GM19351 (cell line): ENCODE data around the gene ITFG2.

Experiments used
- ATAC-seq: cut with Tn5 transposase; IDR thresholded peaks from one replicate; pipeline ENCODE4 v1.9.1; 2021; ENCODE audit warnings: mild to moderate bottlenecking, moderate library complexity; ENCODE audit not compliant: unreplicated experiment

ITFG2 gene

DNA sequence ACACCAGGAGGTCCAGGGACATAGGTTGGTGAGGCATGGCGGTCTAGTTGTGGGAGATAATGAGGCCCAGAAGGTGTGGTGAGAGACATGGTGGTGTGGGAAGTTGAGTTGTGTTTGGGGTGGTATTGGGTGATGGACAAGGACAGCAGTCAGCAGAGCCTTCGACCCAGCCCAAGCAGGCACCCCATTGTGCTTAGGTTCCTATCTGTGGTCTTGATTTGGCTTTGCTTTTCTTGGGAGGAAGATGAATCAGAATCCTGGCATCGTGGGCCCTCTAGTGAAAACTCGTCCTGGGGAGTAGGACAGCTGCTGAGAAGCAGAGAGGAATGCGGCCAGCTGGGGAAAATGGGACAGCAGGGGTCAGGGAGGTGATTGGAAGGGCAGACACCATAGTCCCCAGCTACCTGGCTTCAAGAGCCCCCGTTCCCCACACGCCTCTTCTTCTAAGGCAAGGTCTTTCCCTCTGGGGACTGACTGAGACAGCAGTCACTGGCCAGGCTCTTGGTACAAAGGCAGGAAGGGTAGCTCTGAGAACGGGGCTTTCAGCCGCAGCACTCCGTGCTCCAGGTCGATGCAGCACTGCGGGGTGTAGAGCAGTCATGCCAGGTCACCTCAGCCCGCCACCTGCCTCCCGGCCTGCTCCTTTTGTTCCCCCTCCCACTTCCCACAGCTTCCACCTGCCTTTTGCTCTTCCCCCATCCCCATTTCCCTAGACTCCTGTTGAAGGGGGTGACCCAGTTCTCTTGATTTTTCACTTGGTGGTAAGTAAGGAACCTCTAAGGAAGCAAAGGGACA, 14.4 kb downstream of the ITFG2 start:
- no peak for ATAC-seq

DNA sequence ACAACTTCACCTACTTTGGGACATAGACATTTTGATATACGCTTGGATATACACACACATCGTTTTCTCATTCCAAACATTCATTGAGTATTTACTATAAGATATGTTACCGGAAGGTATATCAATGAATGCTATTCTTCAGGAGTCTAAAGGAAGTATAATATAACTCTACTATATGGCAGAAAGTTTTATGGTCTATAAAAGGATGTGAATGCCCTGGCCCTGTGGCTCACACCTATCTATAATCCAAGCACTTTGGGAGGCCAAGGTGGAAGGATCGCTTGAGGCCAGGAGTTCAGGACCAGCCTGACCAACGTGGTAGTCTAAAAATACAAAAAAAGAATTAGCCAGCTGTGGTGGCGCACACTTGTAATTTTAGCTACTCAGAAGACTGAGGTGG, 16.8 kb downstream of the ITFG2 start:
- no peak for ATAC-seq

DNA sequence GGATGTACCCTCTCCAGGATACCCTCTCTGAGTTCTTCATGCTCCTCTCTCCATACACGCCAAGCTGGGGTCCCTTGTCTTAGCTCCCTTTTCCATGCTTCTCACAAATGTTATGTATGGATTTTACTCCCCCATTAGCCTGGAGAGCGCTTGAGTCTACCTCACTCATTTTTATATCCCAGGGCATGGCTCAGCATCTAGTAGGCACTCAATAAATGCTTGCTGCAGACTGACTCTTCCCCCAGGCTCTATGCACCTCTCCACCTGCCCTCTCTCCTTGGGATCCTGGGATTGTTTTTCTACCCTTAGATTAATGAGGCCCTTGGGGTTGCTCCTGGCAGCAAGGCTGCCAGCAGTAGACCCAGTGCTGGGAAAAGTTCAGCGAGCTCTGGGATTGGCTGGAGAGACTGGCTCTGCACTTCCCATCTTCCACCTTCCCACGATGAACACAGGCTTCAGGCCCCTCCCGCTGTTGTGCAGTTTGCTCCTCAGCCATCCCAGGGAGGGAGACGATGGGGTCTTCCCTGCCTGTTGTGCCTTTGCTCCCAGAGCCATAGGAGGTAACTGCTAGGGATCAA, 20.2 kb downstream of the ITFG2 start:
- no peak for ATAC-seq

DNA sequence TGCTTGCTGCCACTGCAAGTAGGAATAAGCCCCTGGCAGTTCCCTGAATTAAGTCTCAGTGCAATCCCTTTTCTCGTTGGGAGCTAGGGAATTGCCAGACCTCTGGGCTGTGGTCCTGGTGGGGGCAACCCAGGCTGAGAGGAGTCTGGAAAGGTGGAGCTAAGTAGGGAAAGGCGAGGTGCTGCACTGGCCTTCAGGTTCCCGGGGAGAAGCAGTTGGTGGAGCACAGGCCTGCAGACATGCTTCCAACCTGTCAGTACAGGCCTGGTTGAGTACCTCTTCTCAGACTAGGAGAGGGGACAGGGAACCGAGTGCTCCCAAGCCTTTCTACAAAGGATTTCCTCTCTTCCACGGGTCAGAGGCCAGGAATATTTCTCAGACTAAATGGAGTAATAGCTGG, 20.9 kb downstream of the ITFG2 start:
- ATAC-seq = no peak

DNA sequence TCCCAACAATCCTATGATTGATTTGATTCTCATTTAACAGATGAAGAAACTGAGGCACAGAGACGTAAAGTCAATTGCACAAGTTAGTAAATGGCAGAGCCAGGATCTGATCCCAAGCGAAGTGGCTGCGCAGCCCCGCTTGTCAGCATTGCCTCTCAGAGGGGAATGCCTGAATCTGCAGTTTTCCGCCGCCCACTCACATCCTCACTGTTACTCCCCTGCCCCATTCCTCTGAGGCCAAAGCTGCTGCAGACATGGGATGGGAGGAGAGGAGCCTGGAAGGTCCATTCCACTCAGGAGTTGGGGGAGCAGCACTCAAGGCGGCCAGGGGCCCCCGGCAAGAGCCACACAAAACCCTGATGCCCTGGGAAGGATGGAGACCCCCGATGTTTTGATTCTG, 21.3 kb downstream of the ITFG2 start:
- no peak for ATAC-seq

DNA sequence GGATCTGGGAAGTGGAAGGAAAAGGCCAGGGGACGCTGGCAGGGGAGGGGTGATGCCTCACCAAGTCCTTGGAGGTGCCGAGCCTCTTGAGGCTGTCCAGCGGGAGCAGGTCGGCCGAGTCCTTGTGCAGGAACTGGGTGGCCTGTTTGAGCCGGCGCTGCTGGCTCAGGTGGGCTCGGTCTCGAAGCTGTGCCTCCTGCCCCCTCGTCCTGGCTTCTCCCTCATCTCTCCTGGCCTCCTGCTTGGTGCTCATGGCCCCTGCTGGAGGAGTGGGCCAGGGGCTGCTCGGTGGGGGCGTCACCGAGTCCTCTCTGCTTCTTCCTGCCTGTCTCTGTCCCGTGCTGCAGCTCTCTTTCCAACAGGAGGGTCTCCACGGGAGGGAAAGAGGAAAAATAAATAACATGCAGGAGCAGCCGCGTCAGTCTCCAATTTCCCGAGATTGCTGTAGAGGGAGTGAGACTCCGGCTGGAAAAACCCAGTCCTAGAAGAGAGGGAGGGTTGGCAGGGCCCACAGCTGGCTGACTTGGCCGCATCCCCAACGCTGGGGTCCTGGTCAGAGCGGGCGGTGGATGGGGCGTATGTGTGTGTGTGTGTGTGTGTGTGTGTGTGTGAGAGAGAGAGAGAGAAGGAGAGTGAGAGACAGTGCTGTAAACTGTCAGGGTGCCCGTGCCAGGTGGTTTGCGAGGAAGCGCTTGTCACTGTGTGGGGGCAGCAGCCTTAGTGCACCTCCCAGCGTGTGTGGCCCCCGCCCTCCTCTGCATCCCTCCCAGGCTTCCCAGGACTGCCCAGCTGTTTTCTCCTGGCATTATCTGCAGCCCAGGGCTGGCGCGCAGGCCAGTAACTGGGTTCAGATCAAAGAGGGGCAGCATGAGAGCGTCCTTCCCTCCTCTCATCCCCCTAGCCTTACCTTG, 22.4 kb downstream of the ITFG2 start, which contains the start of gene NRIP2:
TSS of gene NRIP2 (minus strand) at position 455 of the 911 bp plus-strand sequence. CDS start at position 403, 52 bp downstream.
- ATAC-seq = no peak

DNA sequence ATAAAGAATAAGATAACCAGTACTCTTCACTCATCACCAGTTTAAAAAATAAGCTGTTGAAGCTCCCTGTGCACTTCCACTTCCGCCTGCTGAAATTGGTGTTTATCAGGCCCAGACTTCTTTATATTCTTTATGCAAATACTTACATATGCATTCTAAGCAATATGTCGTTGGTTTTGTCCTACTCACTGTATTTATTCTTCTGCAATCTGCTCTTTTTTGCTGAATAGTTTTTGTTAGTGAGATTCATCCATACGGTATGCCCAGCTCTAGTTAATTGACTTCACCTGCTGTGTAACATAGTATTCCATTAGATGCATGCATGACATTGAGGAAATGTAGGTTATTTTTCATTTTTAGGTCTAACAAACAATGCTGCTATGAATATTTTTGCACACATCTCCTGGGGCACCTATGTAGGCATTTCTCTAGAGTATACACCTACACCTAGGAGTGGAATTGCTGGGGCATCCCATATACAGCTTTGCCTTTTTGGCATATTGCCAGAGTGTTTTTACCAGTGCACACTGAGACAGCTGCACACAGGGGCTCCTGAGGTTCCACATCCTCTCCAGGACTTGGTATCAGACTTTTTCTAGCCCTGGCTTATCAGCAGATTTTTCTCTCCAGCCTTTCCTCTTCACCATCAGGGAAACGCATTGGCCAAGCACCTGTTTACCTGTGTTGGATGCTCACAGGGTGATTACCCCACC, 23.4 kb downstream of the ITFG2 start:
- no peak for ATAC-seq

DNA sequence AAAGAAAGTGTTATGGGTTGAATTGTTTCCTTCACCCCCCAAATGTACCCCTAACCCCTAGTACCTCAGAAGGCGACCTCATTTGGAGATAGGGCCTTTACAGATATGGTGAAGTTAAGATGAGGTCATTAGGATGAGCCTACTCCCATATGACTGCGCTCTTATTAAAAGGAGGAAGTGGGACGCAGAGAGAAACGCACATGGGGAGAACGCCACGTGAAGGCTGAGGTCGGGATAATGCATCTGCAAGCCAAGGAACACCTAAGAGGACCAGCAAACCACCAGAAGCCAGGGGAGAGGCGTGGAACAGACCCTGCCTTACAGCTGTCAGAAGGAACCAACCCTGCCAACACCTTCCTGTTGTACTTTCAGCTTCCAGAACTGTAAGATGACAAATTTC, 24.1 kb downstream of the ITFG2 start:
- no peak for ATAC-seq

DNA sequence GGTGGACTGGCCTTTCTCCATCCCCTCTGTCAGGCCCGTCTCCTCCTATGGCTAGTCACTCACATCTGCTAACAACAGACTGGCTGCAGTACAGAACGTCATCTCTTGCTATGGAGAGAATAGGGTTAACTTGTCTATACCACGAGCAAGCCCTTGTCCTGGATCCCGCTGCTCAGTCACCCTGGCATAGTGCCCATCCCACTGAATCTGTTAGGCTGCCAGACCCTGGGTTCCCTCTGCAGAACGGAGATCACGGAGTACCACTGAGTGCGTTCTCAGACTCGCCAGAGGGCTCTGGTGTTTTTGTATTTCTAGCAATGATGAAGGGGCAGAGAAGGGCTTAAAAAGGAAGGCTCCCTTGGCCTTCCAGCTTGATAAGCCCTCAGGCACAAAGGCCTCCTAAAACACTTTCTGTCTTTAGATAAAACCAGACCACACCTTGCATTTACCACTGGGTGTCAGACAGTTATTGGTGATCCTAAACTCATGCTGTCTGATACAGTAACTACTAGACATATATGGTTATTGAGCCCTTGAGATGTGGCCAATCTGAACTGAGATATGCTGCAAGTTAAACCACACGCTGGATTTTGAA, 28.7 kb downstream of the ITFG2 start:
- ATAC-seq = no peak

DNA sequence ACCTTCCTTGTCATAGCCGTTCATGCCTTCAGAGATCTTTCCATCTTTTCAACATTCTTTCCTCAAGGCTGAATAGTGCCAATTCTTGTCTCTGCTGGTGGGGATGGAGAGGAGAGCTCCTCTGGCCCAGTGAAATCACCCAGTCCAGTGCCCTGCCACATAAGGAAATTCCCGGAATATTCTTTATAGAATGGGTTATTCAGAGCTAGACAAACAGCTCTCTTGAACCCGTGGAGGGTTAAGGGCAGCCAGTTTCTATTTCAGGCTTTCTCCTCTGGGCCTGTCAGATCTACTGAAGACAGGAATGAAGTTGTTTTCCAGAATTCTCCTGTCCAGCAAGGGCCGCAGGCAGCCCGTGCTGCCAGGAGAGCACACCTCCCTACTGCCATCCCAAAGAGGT, 30.5 kb downstream of the ITFG2 start:
- ATAC-seq = no peak

DNA sequence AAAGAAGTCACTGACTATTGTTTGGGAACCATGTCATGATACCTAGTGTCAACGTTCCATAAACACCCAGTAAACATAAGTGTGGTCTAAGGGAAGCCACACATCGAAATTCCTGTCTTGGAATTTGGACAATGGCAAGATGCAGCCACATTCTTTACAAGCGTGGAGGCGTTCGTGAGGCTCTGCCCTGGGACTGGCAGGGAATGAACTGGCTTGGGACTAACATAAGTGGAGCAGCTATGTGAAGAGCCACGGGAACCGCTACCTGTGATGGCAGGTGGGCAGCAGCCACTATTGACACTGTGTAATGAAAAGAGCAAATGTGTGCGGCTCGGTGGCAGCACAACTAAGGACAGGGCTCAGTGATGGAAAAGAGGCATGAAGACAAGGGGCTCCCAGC, 32.3 kb downstream of the ITFG2 start:
- no peak for ATAC-seq

DNA sequence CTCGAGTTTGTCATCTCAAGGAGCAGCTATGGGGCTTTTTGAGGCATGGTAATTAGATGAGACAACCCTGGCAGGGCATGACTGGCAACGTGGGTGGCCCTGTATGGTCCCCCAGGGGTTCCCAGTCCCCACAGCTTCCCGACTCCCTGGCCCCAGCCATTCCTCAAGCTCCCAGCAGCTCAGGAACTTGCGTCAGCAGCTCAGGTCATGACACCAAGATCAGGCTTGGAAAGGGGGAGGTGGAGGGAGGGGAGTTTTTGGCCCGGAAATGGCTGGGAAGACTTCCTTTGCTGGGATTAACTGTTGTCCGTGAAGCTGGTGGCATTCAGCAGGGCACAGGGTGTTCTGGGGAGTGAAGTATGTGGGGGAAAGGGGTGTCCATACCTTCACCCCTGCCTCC, 32.8 kb downstream of the ITFG2 start:
- ATAC-seq = no peak

DNA sequence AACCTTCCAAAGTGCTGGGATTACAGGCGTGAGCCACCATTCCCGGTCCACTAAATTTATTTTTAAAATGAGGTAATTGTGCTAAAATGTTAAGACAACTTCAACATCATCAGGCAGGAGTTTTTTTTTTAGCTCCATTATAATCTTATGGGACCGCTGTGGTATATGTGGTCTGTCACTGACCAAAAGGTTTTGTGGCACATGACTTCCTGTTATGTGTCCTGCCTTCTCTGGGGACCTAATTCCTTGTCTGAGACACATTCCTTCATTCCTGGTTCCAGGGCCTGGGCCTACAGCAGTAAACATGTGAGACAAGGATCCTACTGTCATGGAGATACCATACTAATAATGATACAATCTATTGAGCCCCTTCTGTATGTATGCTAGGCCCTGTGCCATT, 39.5 kb downstream of the ITFG2 start:
- no peak for ATAC-seq

DNA sequence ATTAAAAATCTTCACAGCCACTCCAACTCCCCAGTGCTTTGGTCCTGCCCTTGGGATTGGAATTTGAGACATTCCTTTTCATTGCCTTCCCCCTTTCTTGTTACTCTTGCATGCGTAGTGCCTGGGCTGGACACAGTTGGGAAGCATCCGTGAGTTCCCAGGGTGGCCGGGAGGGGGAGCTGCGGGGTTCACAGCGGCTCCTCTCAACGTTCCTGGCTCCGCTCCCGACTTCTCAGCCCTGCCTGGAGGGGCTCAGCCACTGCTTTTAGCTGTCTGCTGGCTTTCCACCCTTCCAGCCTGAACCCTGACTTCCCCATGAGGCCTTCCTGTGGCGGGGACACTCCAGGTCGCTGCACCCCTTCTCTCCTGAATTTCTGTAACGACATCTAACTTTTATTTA, 41.2 kb downstream of the ITFG2 start:
- ATAC-seq = no peak

DNA sequence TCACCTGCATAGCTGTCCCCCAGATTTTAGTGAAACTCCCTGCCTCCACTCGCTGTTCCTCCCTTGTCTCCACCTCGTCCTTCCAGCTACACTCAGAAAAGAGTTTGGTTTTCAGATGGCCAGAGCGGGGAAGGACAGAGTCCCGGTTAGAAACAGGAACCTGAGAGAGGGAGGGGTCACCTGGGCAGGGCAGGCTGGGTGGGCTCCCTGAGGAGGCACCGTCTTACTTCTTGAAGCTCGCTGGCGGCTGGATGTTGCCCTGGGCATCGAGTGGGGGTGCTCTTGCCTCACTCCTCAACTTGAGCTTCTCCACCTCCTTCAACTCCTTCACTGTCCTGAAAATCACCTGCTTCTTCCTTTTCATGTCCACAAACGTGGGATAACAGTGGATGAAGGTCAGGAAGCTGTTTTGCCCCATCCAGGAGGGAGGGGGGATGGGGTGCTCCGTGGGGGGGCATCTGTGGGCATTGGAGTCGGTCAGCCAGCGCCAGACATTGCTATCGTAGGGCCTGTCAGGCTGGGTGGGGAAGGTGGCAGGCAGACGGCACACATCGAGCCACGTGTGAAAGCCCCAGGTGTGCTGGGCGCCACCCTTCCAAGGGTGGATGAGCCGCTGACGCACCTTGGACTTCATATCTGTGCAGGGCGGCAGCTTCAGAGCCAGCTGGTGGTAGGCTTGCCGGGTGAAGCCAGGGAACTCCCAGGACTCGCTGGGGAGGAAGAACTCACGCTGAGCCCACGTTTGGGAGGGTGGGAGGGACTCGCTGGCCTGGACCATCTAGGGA, 42.4 kb downstream of the ITFG2 start:
- no peak for ATAC-seq

DNA sequence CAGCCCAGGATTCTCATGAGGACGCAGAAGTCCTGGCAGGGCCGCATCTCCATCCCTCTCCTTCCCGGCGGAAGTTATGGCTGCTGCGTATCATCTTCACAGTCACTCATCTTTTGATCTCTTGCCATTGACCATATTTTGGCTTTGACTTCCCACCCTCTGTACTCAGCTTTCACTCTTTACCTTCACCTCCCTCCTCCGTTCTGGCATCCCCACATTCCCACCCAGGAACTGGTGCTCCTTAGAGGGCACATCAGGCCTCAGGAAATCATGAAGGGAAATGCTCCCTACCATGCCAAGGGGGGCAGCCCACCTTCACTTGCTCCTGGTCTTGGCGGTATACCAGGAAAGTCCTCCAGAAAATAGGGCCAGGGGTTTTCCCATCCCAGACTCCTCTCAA, 43.1 kb downstream of the ITFG2 start:
- no peak for ATAC-seq

DNA sequence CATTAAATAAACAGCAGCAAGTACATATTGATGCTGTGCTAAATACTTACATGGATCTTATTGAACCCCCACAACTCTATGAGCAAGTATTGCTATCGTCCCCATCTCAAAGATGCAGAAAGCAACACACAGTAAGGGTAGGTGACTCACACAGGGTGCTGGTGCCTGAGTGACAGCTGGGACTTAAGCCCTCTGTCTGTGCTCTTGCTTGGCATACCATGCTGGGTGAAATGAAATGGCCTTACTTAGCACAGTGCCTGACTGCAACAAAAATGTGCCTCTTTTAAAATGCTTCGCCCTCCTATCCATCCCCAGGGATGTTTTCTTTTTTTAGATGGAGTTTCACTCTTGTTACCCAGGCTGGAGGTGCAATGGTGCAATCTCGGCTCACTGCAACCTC, 43.6 kb downstream of the ITFG2 start:
- no peak for ATAC-seq

DNA sequence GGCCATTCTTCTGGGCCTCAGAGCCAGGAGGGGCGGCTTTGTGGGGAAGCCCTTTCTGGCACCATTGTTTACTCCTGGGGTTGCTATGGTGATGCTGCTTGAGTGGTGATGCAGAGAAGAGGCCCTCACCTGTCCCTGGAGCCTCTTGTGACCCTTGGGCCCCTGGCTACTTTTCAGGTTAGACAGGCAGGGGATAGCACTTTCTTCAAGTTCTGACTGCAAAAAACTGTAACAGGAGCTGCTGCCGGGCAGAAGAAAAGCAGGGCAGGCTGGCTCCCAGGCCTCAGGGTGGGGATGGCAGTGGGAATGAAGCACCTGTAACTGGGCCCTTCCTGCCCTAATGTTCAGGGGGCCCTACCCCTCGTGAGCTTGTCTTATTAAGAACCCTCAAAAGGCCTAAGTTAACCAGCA, 44.6 kb downstream of the ITFG2 start, which contains the start of gene TEX52:
TSS of gene TEX52 (minus strand) at position 19 of the 411 bp plus-strand sequence. CDS start at position 6, 13 bp downstream.
- ATAC-seq = no peak

DNA sequence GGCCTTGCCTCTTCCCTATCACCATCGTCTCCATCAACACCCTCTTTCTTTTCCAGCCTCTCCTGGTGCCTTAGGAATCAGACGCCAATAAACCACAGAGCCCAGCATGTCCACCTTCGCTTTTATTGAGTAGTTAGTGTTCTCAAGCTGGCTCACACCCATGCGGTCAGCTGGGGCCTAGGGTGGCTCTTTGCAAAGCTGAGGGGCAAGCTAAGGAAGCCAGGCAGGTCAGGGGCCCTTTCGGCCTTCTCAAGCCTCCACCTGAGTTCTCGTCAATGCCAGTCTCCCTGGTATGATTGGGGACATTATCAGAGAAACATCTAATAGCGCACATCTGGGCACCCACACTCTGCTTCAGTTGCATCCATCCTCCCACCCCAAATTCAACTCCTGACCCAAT, 45.1 kb downstream of the ITFG2 start:
- no peak for ATAC-seq

DNA sequence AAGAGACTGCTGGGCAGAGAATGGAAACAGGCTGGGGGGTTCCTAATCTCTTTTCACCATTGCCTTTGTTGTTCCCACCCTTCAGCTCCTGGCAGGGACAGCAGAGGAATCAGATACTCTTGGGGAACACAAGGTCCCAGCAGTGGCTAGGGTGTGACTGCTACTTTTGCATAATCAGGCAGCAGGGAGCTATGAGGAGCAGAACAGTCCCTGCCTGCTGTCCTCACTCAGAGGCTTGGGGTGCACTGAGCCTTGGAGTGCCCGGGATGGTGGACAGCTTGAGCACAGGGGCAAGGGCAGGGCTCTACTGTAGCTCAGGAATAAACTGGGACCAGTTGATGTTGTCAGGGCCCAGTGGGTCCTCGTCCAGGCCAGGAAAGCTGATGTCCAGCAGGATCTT, 45.9 kb downstream of the ITFG2 start:
- no peak for ATAC-seq
